ENCODE measurements around the gene CSPG4. TPM values are rescaled to one million over a fixed set of nuclear protein-coding genes. Genes with fewer than 3 reads are reported as not detected.

Gene CSPG4
- total and polyA plus RNA-seq, 2 of the 13 experiments (the other 11 are each of a cell fraction or from before 2014, with no cell fraction given): 0.01 to 0.04 TPM

DNA sequence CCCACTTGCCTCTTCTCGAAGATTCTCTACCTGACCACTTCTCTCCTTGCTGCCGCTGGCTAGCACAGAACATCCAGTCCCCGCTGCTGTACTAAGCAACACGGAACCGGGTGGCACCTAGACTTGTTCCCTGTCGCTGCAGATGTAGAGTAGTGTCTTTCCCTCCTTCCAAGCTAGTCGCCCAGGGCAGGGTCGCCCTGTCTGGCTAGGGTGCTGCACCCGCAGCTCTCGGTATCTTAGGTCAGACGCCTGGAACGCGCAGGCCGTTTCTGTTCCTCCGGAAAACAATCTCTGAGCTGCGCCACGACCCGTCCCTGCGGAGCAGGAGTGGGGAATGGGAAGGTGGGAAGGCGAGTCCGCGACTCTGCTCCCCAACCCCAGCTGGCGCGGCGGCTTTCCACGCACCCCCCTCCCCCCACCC is 65.7 kb downstream of the CSPG4 start (continued):
- TF ChIP-seq KLF9 (CRISPR knock-in tag; IDR thresholded peaks at IDR 0.05; ENCODE audit: low read depth): no peak
- no peak for TF ChIP-seq ZNF224 (CRISPR knock-in tag; IDR thresholded peaks at IDR 0.05)
- TF ChIP-seq, protein P1, sequence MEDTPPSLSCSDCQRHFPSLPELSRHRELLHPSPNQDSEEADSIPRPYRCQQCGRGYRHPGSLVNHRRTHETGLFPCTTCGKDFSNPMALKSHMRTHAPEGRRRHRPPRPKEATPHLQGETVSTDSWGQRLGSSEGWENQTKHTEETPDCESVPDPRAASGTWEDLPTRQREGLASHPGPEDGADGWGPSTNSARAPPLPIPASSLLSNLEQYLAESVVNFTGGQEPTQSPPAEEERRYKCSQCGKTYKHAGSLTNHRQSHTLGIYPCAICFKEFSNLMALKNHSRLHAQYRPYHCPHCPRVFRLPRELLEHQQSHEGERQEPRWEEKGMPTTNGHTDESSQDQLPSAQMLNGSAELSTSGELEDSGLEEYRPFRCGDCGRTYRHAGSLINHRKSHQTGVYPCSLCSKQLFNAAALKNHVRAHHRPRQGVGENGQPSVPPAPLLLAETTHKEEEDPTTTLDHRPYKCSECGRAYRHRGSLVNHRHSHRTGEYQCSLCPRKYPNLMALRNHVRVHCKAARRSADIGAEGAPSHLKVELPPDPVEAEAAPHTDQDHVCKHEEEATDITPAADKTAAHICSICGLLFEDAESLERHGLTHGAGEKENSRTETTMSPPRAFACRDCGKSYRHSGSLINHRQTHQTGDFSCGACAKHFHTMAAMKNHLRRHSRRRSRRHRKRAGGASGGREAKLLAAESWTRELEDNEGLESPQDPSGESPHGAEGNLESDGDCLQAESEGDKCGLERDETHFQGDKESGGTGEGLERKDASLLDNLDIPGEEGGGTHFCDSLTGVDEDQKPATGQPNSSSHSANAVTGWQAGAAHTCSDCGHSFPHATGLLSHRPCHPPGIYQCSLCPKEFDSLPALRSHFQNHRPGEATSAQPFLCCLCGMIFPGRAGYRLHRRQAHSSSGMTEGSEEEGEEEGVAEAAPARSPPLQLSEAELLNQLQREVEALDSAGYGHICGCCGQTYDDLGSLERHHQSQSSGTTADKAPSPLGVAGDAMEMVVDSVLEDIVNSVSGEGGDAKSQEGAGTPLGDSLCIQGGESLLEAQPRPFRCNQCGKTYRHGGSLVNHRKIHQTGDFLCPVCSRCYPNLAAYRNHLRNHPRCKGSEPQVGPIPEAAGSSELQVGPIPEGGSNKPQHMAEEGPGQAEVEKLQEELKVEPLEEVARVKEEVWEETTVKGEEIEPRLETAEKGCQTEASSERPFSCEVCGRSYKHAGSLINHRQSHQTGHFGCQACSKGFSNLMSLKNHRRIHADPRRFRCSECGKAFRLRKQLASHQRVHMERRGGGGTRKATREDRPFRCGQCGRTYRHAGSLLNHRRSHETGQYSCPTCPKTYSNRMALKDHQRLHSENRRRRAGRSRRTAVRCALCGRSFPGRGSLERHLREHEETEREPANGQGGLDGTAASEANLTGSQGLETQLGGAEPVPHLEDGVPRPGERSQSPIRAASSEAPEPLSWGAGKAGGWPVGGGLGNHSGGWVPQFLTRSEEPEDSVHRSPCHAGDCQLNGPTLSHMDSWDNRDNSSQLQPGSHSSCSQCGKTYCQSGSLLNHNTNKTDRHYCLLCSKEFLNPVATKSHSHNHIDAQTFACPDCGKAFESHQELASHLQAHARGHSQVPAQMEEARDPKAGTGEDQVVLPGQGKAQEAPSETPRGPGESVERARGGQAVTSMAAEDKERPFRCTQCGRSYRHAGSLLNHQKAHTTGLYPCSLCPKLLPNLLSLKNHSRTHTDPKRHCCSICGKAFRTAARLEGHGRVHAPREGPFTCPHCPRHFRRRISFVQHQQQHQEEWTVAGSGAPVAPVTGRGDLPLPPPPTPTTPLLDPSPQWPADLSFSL (CRISPR knock-in tag; IDR thresholded peaks at IDR 0.05): no peak
- 0 out of 2 replicates have a peak, but pooled peaks have one; percentile 25 for TF ChIP-seq ZNF616 (CRISPR knock-in tag; IDR thresholded peaks at IDR 0.05; ENCODE audit: low read depth)
- no peak for TF ChIP-seq SOX13 (IDR thresholded peaks at IDR 0.05)
- no peak for TF ChIP-seq SOX13 (CRISPR knock-in tag; conservative IDR thresholded peaks at IDR 0.05 in 1 of 2, IDR thresholded peaks at IDR 0.05 in 1 of 2)
- no peak for TF ChIP-seq PPARG (CRISPR knock-in tag; conservative IDR thresholded peaks at IDR 0.05)
- peak; percentile 4; the same call in 1 of the 2 replicates for TF ChIP-seq KDM2A (CRISPR knock-in tag; IDR thresholded peaks at IDR 0.05; ENCODE audit: borderline replicate concordance, low read depth)
- no peak for TF ChIP-seq PAF1 (CRISPR knock-in tag; IDR thresholded peaks at IDR 0.05)
- no peak for TF ChIP-seq ZNF17 (CRISPR knock-in tag; IDR thresholded peaks at IDR 0.05)
- no peak for TF ChIP-seq ZFAT (CRISPR knock-in tag; conservative IDR thresholded peaks at IDR 0.05)
- no peak for TF ChIP-seq DNMT3B (CRISPR knock-in tag; conservative IDR thresholded peaks at IDR 0.05)
- peak; percentile 8; the same call in 1 of the 2 replicates for TF ChIP-seq SPEN (CRISPR knock-in tag; IDR thresholded peaks at IDR 0.05; ENCODE audit: low read depth)
- 0 out of 2 replicates have a peak, but pooled peaks have one; percentile 32 for TF ChIP-seq ZNF598 (CRISPR knock-in tag; IDR thresholded peaks at IDR 0.05; ENCODE audit: borderline replicate concordance)
- TF ChIP-seq POGZ (CRISPR knock-in tag; IDR thresholded peaks at IDR 0.05): no peak
- no peak for TF ChIP-seq ZNF766 (CRISPR knock-in tag; IDR thresholded peaks at IDR 0.05; ENCODE audit: borderline replicate concordance)
- no peak for TF ChIP-seq RBAK (CRISPR knock-in tag; IDR thresholded peaks at IDR 0.05)
- TF ChIP-seq RAD21 (CRISPR knock-in tag; IDR thresholded peaks at IDR 0.05): no peak
- no peak for TF ChIP-seq ZEB1 (IDR thresholded peaks at IDR 0.05; ENCODE audit: insufficient replicate concordance, low read depth)
- TF ChIP-seq MAFG (CRISPR knock-in tag; IDR thresholded peaks at IDR 0.05): no peak
- TF ChIP-seq, protein P2, sequence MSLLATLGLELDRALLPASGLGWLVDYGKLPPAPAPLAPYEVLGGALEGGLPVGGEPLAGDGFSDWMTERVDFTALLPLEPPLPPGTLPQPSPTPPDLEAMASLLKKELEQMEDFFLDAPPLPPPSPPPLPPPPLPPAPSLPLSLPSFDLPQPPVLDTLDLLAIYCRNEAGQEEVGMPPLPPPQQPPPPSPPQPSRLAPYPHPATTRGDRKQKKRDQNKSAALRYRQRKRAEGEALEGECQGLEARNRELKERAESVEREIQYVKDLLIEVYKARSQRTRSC (CRISPR knock-in tag; IDR thresholded peaks at IDR 0.05; ENCODE audit: low read depth): no peak
- TF ChIP-seq ZNF788 (CRISPR knock-in tag; IDR thresholded peaks at IDR 0.05; ENCODE audit: borderline replicate concordance): 0 out of 2 replicates have a peak, but pooled peaks have one; percentile 57
- no peak for TF ChIP-seq ZNF737 (CRISPR knock-in tag; IDR thresholded peaks at IDR 0.05; ENCODE audit: borderline replicate concordance)

Measured in HepG2 (cell line).